Naive thymus-derived CD4-positive, alpha-beta T cell (primary cell): ENCODE measurements around the gene THBS2. TPM values are rescaled to one million over a fixed set of nuclear protein-coding genes. Genes with fewer than 3 reads are reported as not detected.

Experiments used
- ATAC-seq: fragments of 150-1000 bp; cut with Tn5 transposase; 2 replicates; pipeline ENCODE4 v1.10.0; 2021; ENCODE audit warnings: mild to moderate bottlenecking, moderate library complexity
- CTCF ChIA-PET: fragments of 350-600 bp; sonication (Branson Sonifier 250); formaldehyde crosslinking; loops from one replicate; lab custom pipeline; 2021; ENCODE audit warnings: antibody characterized with exemption; lab: Charles Lee
- POLR2A ChIA-PET: fragments of 350-600 bp; sonication (Branson Sonifier 250); formaldehyde crosslinking; loops from one replicate; lab custom pipeline; 2021; ENCODE audit warnings: antibody characterized with exemption, inconsistent platforms; lab: Charles Lee
- DNase-seq, 9 donors: peaks; one replicate each; pipeline versions ENCODE4 v3.0.0 to v3.0.0-alpha.2; 2020 to 2022; ENCODE audit warnings: mixed read lengths in 1 of 9
- H3K27ac ChIP-seq: one replicate; pipeline ENCODE4 v1.7.0; 2013; ENCODE audit warnings: mild to moderate bottlenecking, low read depth, low read length, moderate library complexity
- H3K27me3 ChIP-seq, 2 donors: one replicate each; pipeline ENCODE4 v1.7.0; 2013; ENCODE audit warnings: low read length in 2 of 2, mild to moderate bottlenecking in 2 of 2, moderate library complexity in 2 of 2; ENCODE audit not compliant: control insufficient read depth in 2 of 2, insufficient read depth in 2 of 2
- H3K36me3 ChIP-seq, 3 experiments: 1 replicate in 2 of 3; 2 replicates in 1 of 3; pipeline ENCODE4 v1.7.0; 2013; ENCODE audit warnings: low read length in 3 of 3, mild to moderate bottlenecking in 3 of 3, moderate library complexity in 1 of 3; ENCODE audit not compliant: insufficient read depth in 3 of 3, control insufficient read depth in 2 of 3
- H3K4me1 ChIP-seq, 2 donors: one replicate each; pipeline ENCODE4 v1.7.0; 2013; ENCODE audit warnings: low read length in 2 of 2, mild to moderate bottlenecking in 2 of 2, moderate library complexity in 1 of 2; ENCODE audit not compliant: control insufficient read depth in 2 of 2, insufficient read depth in 2 of 2
- H3K4me3 ChIP-seq: 2 replicates; pipeline ENCODE4 v1.7.0; 2013; ENCODE audit warnings: mild to moderate bottlenecking, low read length
- H3K9me3 ChIP-seq, 3 experiments: 1 replicate in 2 of 3; 2 replicates in 1 of 3; pipeline ENCODE4 v1.7.0; 2013; ENCODE audit warnings: low read length in 3 of 3; ENCODE audit not compliant: control insufficient read depth in 2 of 3
- H3K27ac Mint-ChIP-seq, 9 donors: one replicate each; pipeline ENCODE4 v1.8.0; 2020 to 2022; ENCODE audit warnings: mixed read lengths in 9 of 9, mild to moderate bottlenecking in 8 of 9, moderate library complexity in 5 of 9, inconsistent platforms in 2 of 9
- H3K27me3 Mint-ChIP-seq, 5 donors: one replicate each; pipeline ENCODE4 v1.8.0; 2021 to 2022; ENCODE audit warnings: mixed read lengths in 5 of 5, mild to moderate bottlenecking in 1 of 5
- H3K36me3 Mint-ChIP-seq, 5 donors: one replicate each; pipeline ENCODE4 v1.8.0; 2020 to 2022; ENCODE audit warnings: mixed read lengths in 5 of 5, mild to moderate bottlenecking in 3 of 5, inconsistent platforms in 1 of 5
- H3K4me1 Mint-ChIP-seq, 7 donors: one replicate each; pipeline ENCODE4 v1.8.0; 2020 to 2022; ENCODE audit warnings: mixed read lengths in 7 of 7, mild to moderate bottlenecking in 3 of 7, inconsistent platforms in 1 of 7
- H3K4me3 Mint-ChIP-seq, 10 donors: one replicate each; pipeline ENCODE4 v1.8.0; 2020 to 2022; ENCODE audit warnings: mild to moderate bottlenecking in 10 of 10, mixed read lengths in 10 of 10, moderate library complexity in 6 of 10, inconsistent platforms in 2 of 10
- H3K9me3 Mint-ChIP-seq, 11 donors: one replicate each; pipeline ENCODE4 v1.8.0; 2020 to 2022; ENCODE audit warnings: mixed read lengths in 11 of 11, mild to moderate bottlenecking in 4 of 11, inconsistent platforms in 1 of 11, moderate library complexity in 1 of 11
- intact Hi-C, 2 donors: fragments of 100-400 bp; cut with micrococcal nuclease; formaldehyde crosslinking; loops; one replicate each; pipeline ENCODE4 v1.15.1; 2023
- polyA plus RNA-seq, 2 donors: library from polyadenylated mRNA; unstranded; fragments of 300-500 nt; fragmentation: Illumina TruSeq; gene quantifications; one replicate each; pipeline ENCODE4 v1.2.3, GENCODE V29; 2021
- total RNA-seq, 6 experiments: library from RNA in 5 of 6; stranded (reverse) in 5 of 6; gene quantifications; 1 replicate in 5 of 6; 2 replicates in 1 of 6; pipeline ENCODE4 v1.2.3 and lab custom pipeline; 2021 to 2026

Gene THBS2
- total and polyA plus RNA-seq, 7 experiments from 2014 or later = 0.08 TPM; not detected in 6

- H3K4me1 Mint-ChIP-seq = peaks cover 0 to 26% (median 17%) of the 10 kb centered on the region in 7 donors
- POLR2A ChIA-PET = no interaction called here
- intact Hi-C loops = no loop called here
- no peak for DNase-seq
- Histone ChIP-seq H3K9me3 (peaks cover 0 to 4% (median 4%) of the 10 kb centered on the region in 3 experiments), H3K36me3 (no peaks in the 10 kb centered on the region), H3K27me3 (no peaks in the 10 kb centered on the region), H3K4me1 (peaks cover 2 to 3% of the 10 kb centered on the region in 2 donors), H3K27ac (no peak overlapping the region), H3K4me3 (no peak overlapping the region)
- peaks cover 0 to 4% (median 4%) of the 10 kb centered on the region in 5 donors for H3K27me3 Mint-ChIP-seq
- H3K4me3 Mint-ChIP-seq = peak overlapping the region in 1 of 10 donors; percentile 11
- ATAC-seq = no peak
- no peak overlapping the region for H3K27ac Mint-ChIP-seq
- CTCF ChIA-PET = interaction anchor here (1.0 kb wide), 1 partner anchor 313 kb away, joined by 6 read pairs; no protein-coding TSS in a partner anchor
- peaks cover 10 to 19% (median 15%) of the 10 kb centered on the region in 5 donors for H3K36me3 Mint-ChIP-seq
- H3K9me3 Mint-ChIP-seq = peaks cover 9 to 55% (median 20%) of the 10 kb centered on the region in 11 donors
Observed at GRCh38 chr6:169207482-169207881, 46.2 kb downstream of the THBS2 start.

GRCh38 chr6:169205176-169206160 lies 48.2 kb downstream of the THBS2 start:
- H3K36me3 ChIP-seq = no peaks in the 10 kb centered on the region
- Mint-ChIP-seq H3K4me1 (peaks cover 0 to 12% (median 6%) of the 10 kb centered on the region in 7 donors), H3K4me3 (no peak overlapping the region), H3K9me3 (peaks cover 3 to 40% (median 15%) of the 10 kb centered on the region in 11 donors), H3K36me3 (peaks cover 4 to 19% (median 10%) of the 10 kb centered on the region in 5 donors), H3K27ac (no peak overlapping the region), H3K27me3 (peaks cover 0 to 4% (median 4%) of the 10 kb centered on the region in 5 donors)
- intact Hi-C loops = no loop called here
- H3K4me3 ChIP-seq = no peak overlapping the region
- DNase-seq (no peak), ATAC-seq (no peak)
- no peaks in the 10 kb centered on the region for H3K4me1 ChIP-seq
- POLR2A ChIA-PET = no interaction called here
- peaks cover 0 to 4% (median 4%) of the 10 kb centered on the region in 3 experiments for H3K9me3 ChIP-seq
- CTCF ChIA-PET = no interaction called here
- H3K27ac ChIP-seq = no peak overlapping the region
- H3K27me3 ChIP-seq = no peaks in the 10 kb centered on the region

- Mint-ChIP-seq H3K27me3 (peaks cover 0 to 4% (median under 1%) of the 10 kb centered on the region in 5 donors), H3K36me3 (peaks cover 2 to 19% (median 10%) of the 10 kb centered on the region in 5 donors), H3K9me3 (peaks cover 3 to 30% (median 14%) of the 10 kb centered on the region in 11 donors), H3K4me3 (no peak overlapping the region), H3K27ac (no peak overlapping the region), H3K4me1 (peaks cover 0 to 12% (median 6%) of the 10 kb centered on the region in 7 donors)
- ATAC-seq = no peak
- Histone ChIP-seq H3K4me3 (no peak overlapping the region), H3K27ac (no peak overlapping the region), H3K4me1 (no peaks in the 10 kb centered on the region), H3K27me3 (no peaks in the 10 kb centered on the region), H3K36me3 (no peaks in the 10 kb centered on the region), H3K9me3 (peaks cover 0 to 4% (median 4%) of the 10 kb centered on the region in 3 experiments)
- DNase-seq = no peak
- intact Hi-C loops = no loop called here
- POLR2A ChIA-PET = no interaction called here
- CTCF ChIA-PET = no interaction called here
Observed at GRCh38 chr6:169204167-169204566, 49.5 kb downstream of the THBS2 start.

GRCh38 chr6:169201985-169202384 lies 51.7 kb downstream of the THBS2 start:
- ATAC-seq (no peak), DNase-seq (no peak)
- Histone ChIP-seq H3K4me3 (no peak overlapping the region), H3K27me3 (no peaks in the 10 kb centered on the region), H3K9me3 (no peaks in the 10 kb centered on the region), H3K27ac (no peak overlapping the region), H3K36me3 (no peaks in the 10 kb centered on the region), H3K4me1 (no peaks in the 10 kb centered on the region)
- Mint-ChIP-seq H3K4me3 (no peak overlapping the region), H3K27ac (no peak overlapping the region), H3K27me3 (peaks cover 0 to 4% (median 0%) of the 10 kb centered on the region in 5 donors), H3K9me3 (peaks cover 0 to 14% (median 7%) of the 10 kb centered on the region in 11 donors), H3K36me3 (peaks cover 0 to 7% (median 5%) of the 10 kb centered on the region in 5 donors), H3K4me1 (no peaks in the 10 kb centered on the region)
- ChIA-PET CTCF (no interaction called here), POLR2A (no interaction called here)
- intact Hi-C loops = no loop called here

GRCh38 chr6:169200893-169201514 lies 52.6 kb downstream of the THBS2 start:
- ChIA-PET POLR2A (no interaction called here), CTCF (no interaction called here)
- DNase-seq (no peak), ATAC-seq (no peak)
- Mint-ChIP-seq H3K36me3 (no peaks in the 10 kb centered on the region), H3K9me3 (peaks cover 0 to 5% (median 0%) of the 10 kb centered on the region in 11 donors), H3K4me1 (no peaks in the 10 kb centered on the region), H3K4me3 (no peak overlapping the region), H3K27me3 (peaks cover 0 to 4% (median 0%) of the 10 kb centered on the region in 5 donors), H3K27ac (no peak overlapping the region)
- intact Hi-C loops = no loop called here
- H3K27me3 ChIP-seq = no peaks in the 10 kb centered on the region
- H3K27ac ChIP-seq = no peak overlapping the region
- H3K9me3 ChIP-seq = no peaks in the 10 kb centered on the region
- H3K4me3 ChIP-seq = no peak overlapping the region
- no peaks in the 10 kb centered on the region for H3K36me3 ChIP-seq
- H3K4me1 ChIP-seq = no peaks in the 10 kb centered on the region

GRCh38 chr6:169199625-169200335 lies 53.9 kb downstream of the THBS2 start:
- peaks cover 0 to 4% (median 0%) of the 10 kb centered on the region in 11 donors for H3K9me3 Mint-ChIP-seq
- CTCF ChIA-PET = no interaction called here
- H3K4me3 ChIP-seq = no peak overlapping the region
- H3K27ac Mint-ChIP-seq = no peak overlapping the region
- no peaks in the 10 kb centered on the region for H3K36me3 ChIP-seq
- no peaks in the 10 kb centered on the region for H3K4me1 Mint-ChIP-seq
- intact Hi-C loops = no loop called here
- no peak overlapping the region for H3K27ac ChIP-seq
- H3K36me3 Mint-ChIP-seq = no peaks in the 10 kb centered on the region
- POLR2A ChIA-PET = no interaction called here
- DNase-seq = no peak
- ATAC-seq = no peak
- H3K4me3 Mint-ChIP-seq = no peak overlapping the region
- peaks cover 0 to 4% (median 0%) of the 10 kb centered on the region in 5 donors for H3K27me3 Mint-ChIP-seq
- no peaks in the 10 kb centered on the region for H3K9me3 ChIP-seq
- H3K4me1 ChIP-seq = no peaks in the 10 kb centered on the region
- no peaks in the 10 kb centered on the region for H3K27me3 ChIP-seq
